Measurements from ENCODE around the gene NPHS1.

GRCh38 chr19:35860818-35861639, 8.7 kb upstream of the NPHS1 start:
- TF ChIP-seq ZNF274 (IDR thresholded peaks at IDR 0.05; ENCODE audit: low read length) (no peak), ZNF274 (tag by site-specific recombination; IDR thresholded peaks at IDR 0.05; ENCODE audit: borderline replicate concordance) (no peak), CTCF (tag by site-specific recombination; IDR thresholded peaks at IDR 0.05) (no peak), ZNF138 (tag by site-specific recombination; IDR thresholded peaks at IDR 0.05; ENCODE audit: borderline replicate concordance) (no peak)

All from HEK293 (cell line).